Heart right ventricle (tissue), 16 donors: ENCODE results near the gene PLXNA2. TPM values are rescaled to one million over a fixed set of nuclear protein-coding genes. Genes with fewer than 3 reads are reported as not detected.

ENCODE experiments used
- ATAC-seq, 8 donors: fragments of 200-7000 bp; cut with Tn5 transposase; one replicate each; pipeline ENCODE4 v1.9.1; 2020; ENCODE audit warnings: mild to moderate bottlenecking in 8 of 8, moderate library complexity in 8 of 8, moderate number of reproducible peaks in 1 of 8
- DNase-seq, 2 donors: peaks; one replicate each; pipeline ENCODE4 v3.0.0-alpha.2; 2020
- H3K27ac ChIP-seq, 10 donors: fragments of 200-600 bp; sonication (generic) in 2 of 10; one replicate each; pipeline versions ENCODE4 v1.5.0 to v1.8.0; 2020 to 2022; ENCODE audit warnings: mild to moderate bottlenecking in 3 of 10
- H3K27me3 ChIP-seq, 7 donors: fragments of 200-600 bp; one replicate each; pipeline ENCODE4 v1.8.0; 2021 to 2022; ENCODE audit warnings: mild to moderate bottlenecking in 2 of 7
- H3K36me3 ChIP-seq, 9 donors: fragments of 200-600 bp; sonication (generic) in 1 of 9; one replicate each; pipeline versions ENCODE4 v1.5.0 to v1.8.0; 2020 to 2022; ENCODE audit warnings: mild to moderate bottlenecking in 2 of 9
- H3K4me1 ChIP-seq, 9 donors: fragments of 200-600 bp; sonication (generic) in 1 of 9; one replicate each; pipeline versions ENCODE4 v1.5.0 to v1.8.0; 2020 to 2022; ENCODE audit warnings: mild to moderate bottlenecking in 4 of 9
- H3K4me3 ChIP-seq, 10 donors: fragments of 200-600 bp; sonication (generic) in 2 of 10; one replicate each; pipeline versions ENCODE4 v1.5.0 to v1.8.0; 2020 to 2022; ENCODE audit warnings: mild to moderate bottlenecking in 7 of 10, moderate library complexity in 2 of 10
- H3K9me3 ChIP-seq, 11 donors: fragments of 200-600 bp in 10 of 11; sonication (generic) in 2 of 11; one replicate each; pipeline versions ENCODE4 v1.5.0 to v1.8.0; 2013 to 2022; ENCODE audit warnings: mild to moderate bottlenecking in 2 of 11, control low read depth in 1 of 11, moderate library complexity in 1 of 11
- WGBS, 2 donors: extraction: QIAGEN DNeasy Blood & Tissue Kit; methylation state at CpG; one replicate each; pipeline ENCODE4 v1.1.7; 2013; ENCODE audit warnings: inconsistent platforms in 1 of 2; 5-methylcytosine and 5-hydroxymethylcytosine counted together
- intact Hi-C, 10 donors: fragments of 100-400 bp; cut with DNase I; formaldehyde crosslinking; loops; one replicate each; pipeline versions ENCODE4 v1.11.1 to v1.14.2; 2022
- polyA plus RNA-seq, 2 donors: library from polyadenylated mRNA; stranded (reverse); fragments of 200-250 nt; gene quantifications; one replicate each; pipeline ENCODE4 v1.2.3, GENCODE V29; 2013
- total RNA-seq, 10 donors: library from RNA; stranded (reverse); fragmentation: NEBNext Ultra II Directional in 3 of 10; extraction: Animal tissue kit (Norgen Biotek cat#: 25700) in 3 of 10; gene quantifications; one replicate each; pipeline versions ENCODE4 v1.2.1 to v1.2.4, GENCODE V29; 2021 to 2023
- TF ChIP-seq, protein P1 (sequence below), 9 donors: fragments of 200-600 bp; sonication (generic) in 2 of 9; IDR thresholded peaks; one replicate each; pipeline versions ENCODE4 v1.5.0 to v1.8.0; 2021 to 2022; ENCODE audit warnings: antibody characterized with exemption in 9 of 9, mild to moderate bottlenecking in 5 of 9, moderate library complexity in 1 of 9
- donor health status: Arrhythmogenic right ventricular cardiomyopathy.
- donor health status: ischemic (EF 13 %, LVEDD 7.1; RV severe dilation, severe dysfunction).
- donor health status: healthy with polysubstance abuse.
- donor health status: DM: no; HTN: yes; CAD: no.
- donor health status: DM: no; HTN: no; CAD: no.
- donor health status: ischemic (EF 25% LVEDD 6.9; RV normal size, moderate dysfunction).
- donor health status: ischemic (EF 25% LVEDD 5.7; RV mildly dilated, moderate dysfunction).
- donor health status: healthy.
- donor health status: DM: yes; HTN: yes; CAD: no.
- donor health status: Ischemic cardiomyopathy.
- donor health status: ischemic (EF 35%, LVEDD 5.7; RV mildly dilated, moderate dysfunction).
- donor health status: nonischemic (EF 11% LVEDD 7.7; RV severe dilation, severe dysfunction).
- donor health status: DM: yes; HTN: yes; CAD: no.
- donor health status: PGD.
- donor health status: ischemic (EF 29% LVEDD 5.4; RV normal size, mild dysfunction).
- donor health status: nonischemic (EF 23%, LVEDD 6.1; RV moderate dilation, normal function).

Gene PLXNA2
- total and polyA plus RNA-seq, 12 donors: 6.1 to 31.6 (median 17.9) TPM

- no peak for ATAC-seq
- TF ChIP-seq, protein P1, sequence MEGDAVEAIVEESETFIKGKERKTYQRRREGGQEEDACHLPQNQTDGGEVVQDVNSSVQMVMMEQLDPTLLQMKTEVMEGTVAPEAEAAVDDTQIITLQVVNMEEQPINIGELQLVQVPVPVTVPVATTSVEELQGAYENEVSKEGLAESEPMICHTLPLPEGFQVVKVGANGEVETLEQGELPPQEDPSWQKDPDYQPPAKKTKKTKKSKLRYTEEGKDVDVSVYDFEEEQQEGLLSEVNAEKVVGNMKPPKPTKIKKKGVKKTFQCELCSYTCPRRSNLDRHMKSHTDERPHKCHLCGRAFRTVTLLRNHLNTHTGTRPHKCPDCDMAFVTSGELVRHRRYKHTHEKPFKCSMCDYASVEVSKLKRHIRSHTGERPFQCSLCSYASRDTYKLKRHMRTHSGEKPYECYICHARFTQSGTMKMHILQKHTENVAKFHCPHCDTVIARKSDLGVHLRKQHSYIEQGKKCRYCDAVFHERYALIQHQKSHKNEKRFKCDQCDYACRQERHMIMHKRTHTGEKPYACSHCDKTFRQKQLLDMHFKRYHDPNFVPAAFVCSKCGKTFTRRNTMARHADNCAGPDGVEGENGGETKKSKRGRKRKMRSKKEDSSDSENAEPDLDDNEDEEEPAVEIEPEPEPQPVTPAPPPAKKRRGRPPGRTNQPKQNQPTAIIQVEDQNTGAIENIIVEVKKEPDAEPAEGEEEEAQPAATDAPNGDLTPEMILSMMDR (IDR thresholded peaks at IDR 0.05): no peak
- H3K4me1 ChIP-seq: peaks cover 31 to 84% (median 59%) of the 10 kb centered on the region in 9 donors
- WGBS, 2 donors: 92 to 93% methylated on average over 3 of the region's 3 CpGs
- no peaks in the 10 kb centered on the region for H3K27me3 ChIP-seq
- no peaks in the 10 kb centered on the region for H3K36me3 ChIP-seq
- no peak overlapping the region for H3K27ac ChIP-seq
- DNase-seq: no peak
- H3K9me3 ChIP-seq: no peaks in the 10 kb centered on the region
- intact Hi-C loops: no loop called here
- H3K4me3 ChIP-seq: no peak overlapping the region
These were observed 67.5 kb downstream of the PLXNA2 start for GRCh38 chr1:208176649-208177048.

GRCh38 chr1:208175508-208175895, 68.7 kb downstream of the PLXNA2 start:
- Histone ChIP-seq H3K4me1 (peaks cover 23 to 83% (median 58%) of the 10 kb centered on the region in 9 donors), H3K27ac (no peak overlapping the region)

GRCh38 chr1:208174731-208175507, 69.3 kb downstream of the PLXNA2 start:
- intact Hi-C loops: no loop called here
- ATAC-seq (peak in 1 of 8 donors; percentile 21), DNase-seq (no peak)
- TF ChIP-seq, protein P1 (IDR thresholded peaks at IDR 0.05): no peak
- 56 to 59% methylated on average over 6 of the region's 6 CpGs for WGBS, 2 donors
- no peaks in the 10 kb centered on the region for H3K9me3 ChIP-seq
- no peaks in the 10 kb centered on the region for H3K27me3 ChIP-seq
- no peak overlapping the region for H3K4me3 ChIP-seq
- no peaks in the 10 kb centered on the region for H3K36me3 ChIP-seq
- H3K4me1 ChIP-seq: peaks cover 25 to 83% (median 58%) of the 10 kb centered on the region in 9 donors
- H3K27ac ChIP-seq: no peak overlapping the region

More at GRCh38 chr1:208175508-208175895, 68.7 kb downstream of the PLXNA2 start:
- intact Hi-C loops: no loop called here
- ATAC-seq (peak in 1 of 8 donors; percentile 9), DNase-seq (no peak)
- Histone ChIP-seq H3K36me3 (no peaks in the 10 kb centered on the region), H3K27me3 (no peaks in the 10 kb centered on the region), H3K9me3 (no peaks in the 10 kb centered on the region), H3K4me3 (no peak overlapping the region)
- TF ChIP-seq, protein P1 (IDR thresholded peaks at IDR 0.05): no peak

- TF ChIP-seq, protein P1 (IDR thresholded peaks at IDR 0.05): no peak
- DNase-seq (no peak), ATAC-seq (no peak)
- Histone ChIP-seq H3K4me1 (peaks cover 19 to 83% (median 58%) of the 10 kb centered on the region in 9 donors), H3K36me3 (no peaks in the 10 kb centered on the region), H3K27me3 (no peaks in the 10 kb centered on the region), H3K4me3 (no peak overlapping the region), H3K9me3 (no peaks in the 10 kb centered on the region), H3K27ac (no peak overlapping the region)
- intact Hi-C loops: no loop called here
- WGBS, 2 donors: 63 to 68% methylated on average over 5 of the region's 5 CpGs
These were observed 70.0 kb downstream of the PLXNA2 start for GRCh38 chr1:208174200-208174599.
